ENCODE results near the gene PRRG2. TPM values are rescaled to one million over a fixed set of nuclear protein-coding genes. Genes with fewer than 3 reads are reported as not detected.

Gene PRRG2
- total and polyA plus RNA-seq, 2 of the 13 experiments (the other 11 are each of a cell fraction or from before 2014, with no cell fraction given) = 0.66 to 0.82 TPM

GRCh38 chr19:49624967-49625910, 44.1 kb downstream of the PRRG2 start:
- CTCF ChIA-PET (ENCODE audit: low intra/inter-chr PET ratio, low total read pairs) = no interaction called here
- no TSS peak for BruUV-seq (replicated peaks)
- Histone ChIP-seq H3K4me1 (ENCODE audit: insufficient read depth, low read length) (no peaks in the 10 kb centered on the region), H3K27me3 (ENCODE audit: control insufficient read depth in 1 of 2, insufficient read depth in 2 of 2, low read length in 2 of 2) (no peaks in the 10 kb centered on the region), H3K36me3 (replicated peaks in 1 of 2; ENCODE audit: control insufficient read depth in 1 of 2, insufficient read depth in 2 of 2, low read length in 2 of 2) (peaks cover 12 to 25% of the 10 kb centered on the region in 2 experiments; a peak in 4 of 5 replicates), H4K20me1 (ENCODE audit: insufficient read depth, low read length) (no peaks in the 10 kb centered on the region), H2AFZ (ENCODE audit: low read length) (no peak overlapping the region), H3K4me2 (ENCODE audit: low read depth, low read length) (no peak overlapping the region), H3K4me3 (replicated peaks in 1 of 3; ENCODE audit: insufficient read depth in 1 of 3, low read depth in 2 of 3, low read length in 3 of 3) (no peak overlapping the region), H3K9ac (ENCODE audit: insufficient read depth, low read depth, low read length) (no peak overlapping the region), H3K79me2 (ENCODE audit: insufficient read depth, low read length) (no peaks in the 10 kb centered on the region), H3K27ac (ENCODE audit: extremely low read length, insufficient read depth, low read length) (no peak overlapping the region), H3K9me3 (ENCODE audit: low read length) (no peaks in the 10 kb centered on the region)
- POLR2A ChIA-PET = no interaction called here
- in situ Hi-C loops (cut with HindIII; ENCODE audit: extremely low pct_ligation_motif_present, low pct_unique_long_range_greater_than_20kb) = no loop called here
- TF ChIP-seq AGO2 (optimal IDR thresholded peaks at IDR 0.05; ENCODE audit: low read depth, low read length) (peak; percentile 17), ZNF563 (CRISPR knock-in tag; IDR thresholded peaks at IDR 0.05) (no peak), ZNF431 (CRISPR knock-in tag; IDR thresholded peaks at IDR 0.05; ENCODE audit: borderline replicate concordance, low read depth) (no peak), SNAPC5 (CRISPR knock-in tag; IDR thresholded peaks at IDR 0.05; ENCODE audit: borderline replicate concordance) (no peak)
- 92% methylated on average over 13 of the region's 27 CpGs for WGBS (ENCODE audit: low lambda C conversion rate)
- FAIRE-seq = no peak
- intact Hi-C loops (cut with micrococcal nuclease; ENCODE audit: unreplicated experiment) = no loop called here
- DNase-seq (ENCODE audit: low spot score) = no peak
- ATAC-seq = peak; percentile 35; the same call in 2 of the 3 replicates

- H3K4me1 ChIP-seq (ENCODE audit: insufficient read depth, low read length) = no peaks in the 10 kb centered on the region
- ChIA-PET POLR2A (no interaction called here), CTCF (ENCODE audit: low intra/inter-chr PET ratio, low total read pairs) (no interaction called here)
- peaks cover 9 to 23% of the 10 kb centered on the region in 2 experiments; a peak in 3 of 5 replicates for H3K36me3 ChIP-seq (replicated peaks in 1 of 2; ENCODE audit: control insufficient read depth in 1 of 2, insufficient read depth in 2 of 2, low read length in 2 of 2)
- H4K20me1 ChIP-seq (ENCODE audit: insufficient read depth, low read length) = no peaks in the 10 kb centered on the region
- no peak overlapping the region for H3K4me2 ChIP-seq (ENCODE audit: low read depth, low read length)
- WGBS (ENCODE audit: low lambda C conversion rate) = 95% methylated on average over 11 of the region's 11 CpGs
- in situ Hi-C loops (cut with HindIII; ENCODE audit: extremely low pct_ligation_motif_present, low pct_unique_long_range_greater_than_20kb) = no loop called here
- no peak overlapping the region for H2AFZ ChIP-seq (ENCODE audit: low read length)
- no TSS peak for BruUV-seq (replicated peaks)
- no peaks in the 10 kb centered on the region for H3K9me3 ChIP-seq (ENCODE audit: low read length)
- H3K79me2 ChIP-seq (ENCODE audit: insufficient read depth, low read length) = no peaks in the 10 kb centered on the region
- DNase-seq (ENCODE audit: low spot score) (no peak), ATAC-seq (no peak), FAIRE-seq (no peak)
- H3K4me3 ChIP-seq (replicated peaks in 1 of 3; ENCODE audit: insufficient read depth in 1 of 3, low read depth in 2 of 3, low read length in 3 of 3) = no peak overlapping the region
- H3K27me3 ChIP-seq (ENCODE audit: control insufficient read depth in 1 of 2, insufficient read depth in 2 of 2, low read length in 2 of 2) = no peaks in the 10 kb centered on the region
- intact Hi-C loops (cut with micrococcal nuclease; ENCODE audit: unreplicated experiment) = no loop called here
- no peak overlapping the region for H3K9ac ChIP-seq (ENCODE audit: insufficient read depth, low read depth, low read length)
- no peak overlapping the region for H3K27ac ChIP-seq (ENCODE audit: extremely low read length, insufficient read depth, low read length)
- TF ChIP-seq ZNF878 (CRISPR knock-in tag; IDR thresholded peaks at IDR 0.05) = no peak
- no peak for TF ChIP-seq ZNF563 (CRISPR knock-in tag; IDR thresholded peaks at IDR 0.05)
- TF ChIP-seq PLSCR1 (CRISPR knock-in tag; IDR thresholded peaks at IDR 0.05; ENCODE audit: borderline replicate concordance) = no peak
Observed at GRCh38 chr19:49626226-49626625, 45.1 kb downstream of the PRRG2 start.

Data from HepG2 (cell line).